Breast epithelium (tissue), 4 donors: ENCODE data around the gene NTRK2. TPM values are rescaled to one million over a fixed set of nuclear protein-coding genes. Genes with fewer than 3 reads are reported as not detected.

Experiments used
- DNase-seq, 2 donors: peaks; one replicate each; pipeline ENCODE4 v3.0.0-alpha.2; 2019; ENCODE audit warnings: low spot score in 2 of 2
- H3K27ac ChIP-seq, 2 donors: fragments of 200-600 bp; sonication (generic) in 1 of 2; one replicate each; pipeline ENCODE4 v1.5.1; 2016 to 2019; ENCODE audit warnings: mild to moderate bottlenecking in 1 of 2
- H3K27me3 ChIP-seq, 2 donors: fragments of 200-600 bp; sonication (generic) in 1 of 2; one replicate each; pipeline versions ENCODE4 v1.5.1 to v1.6.0; 2017 to 2019; ENCODE audit warnings: control low read depth in 1 of 2, mild to moderate bottlenecking in 1 of 2
- H3K36me3 ChIP-seq: fragments of 200-600 bp; one replicate; pipeline ENCODE4 v1.5.1; 2019
- H3K4me1 ChIP-seq, 2 donors: fragments of 200-600 bp; sonication (generic); one replicate each; pipeline ENCODE4 v1.5.1; 2016 to 2019; ENCODE audit warnings: control low read depth in 1 of 2
- H3K4me3 ChIP-seq, 3 donors: fragments of 200-600 bp; sonication (generic); 1 replicate in 2 of 3; 2 replicates in 1 of 3; pipeline ENCODE4 v1.5.1; 2016 to 2019; ENCODE audit warnings: mild to moderate bottlenecking in 3 of 3, moderate library complexity in 2 of 3
- H3K9me3 ChIP-seq, 2 donors: fragments of 200-600 bp; sonication (generic) in 1 of 2; one replicate each; pipeline ENCODE4 v1.5.1; 2016 to 2019; ENCODE audit warnings: control low read depth in 1 of 2
- CTCF ChIP-seq, 3 donors: fragments of 450-650 bp; IDR thresholded peaks; one replicate each; pipeline ENCODE4 v1.5.1; 2016 to 2017; ENCODE audit warnings: antibody characterized with exemption in 3 of 3, mild to moderate bottlenecking in 3 of 3, moderate library complexity in 3 of 3
- POLR2A ChIP-seq: fragments of 450-650 bp; IDR thresholded peaks from one replicate; pipeline ENCODE4 v1.6.1; 2016; ENCODE audit warnings: antibody characterized with exemption, mild to moderate bottlenecking, moderate library complexity
- POLR2AphosphoS5 ChIP-seq, 3 donors: sonication (generic); formaldehyde crosslinking; IDR thresholded peaks; one replicate each; pipeline ENCODE4 v1.6.1; 2017; ENCODE audit warnings: antibody characterized with exemption in 3 of 3
- intact Hi-C: fragments of 100-400 bp; cut with DNase I; formaldehyde crosslinking; loops from one replicate; pipeline ENCODE4 v1.15.1; 2023; ENCODE audit warnings: low total_unique reads
- total RNA-seq, 3 donors: library from RNA; depleted of rRNA; stranded (reverse); fragments of >200 nt; gene quantifications; one replicate each; pipeline ENCODE4 v1.1.0, GENCODE V29; 2016

Gene NTRK2
- total RNA-seq, 3 donors from 2014 or later: 25.9 to 134 (median 112) TPM

- TF ChIP-seq POLR2A (no peak), POLR2AphosphoS5 (IDR thresholded peaks at IDR 0.05) (no peak), CTCF (IDR thresholded peaks at IDR 0.05) (no peak)
- intact Hi-C loops: no loop called here
- H3K27me3 ChIP-seq: no peaks in the 10 kb centered on the region
- no peak overlapping the region for H3K27ac ChIP-seq
- H3K9me3 ChIP-seq: no peaks in the 10 kb centered on the region
- DNase-seq: no peak
- no peaks in the 10 kb centered on the region for H3K36me3 ChIP-seq
- no peaks in the 10 kb centered on the region for H3K4me1 ChIP-seq
- no peak overlapping the region for H3K4me3 ChIP-seq
These were observed 251.6 kb downstream of the NTRK2 start for GRCh38 chr9:84921175-84921574.

GRCh38 chr9:84922051-84922450, 252.5 kb downstream of the NTRK2 start:
- DNase-seq: no peak
- intact Hi-C loops: no loop called here
- H3K4me1 ChIP-seq: no peaks in the 10 kb centered on the region
- H3K9me3 ChIP-seq: no peaks in the 10 kb centered on the region
- TF ChIP-seq POLR2AphosphoS5 (IDR thresholded peaks at IDR 0.05) (no peak), CTCF (IDR thresholded peaks at IDR 0.05) (no peak), POLR2A (no peak)
- no peaks in the 10 kb centered on the region for H3K27me3 ChIP-seq
- H3K27ac ChIP-seq: no peak overlapping the region
- no peaks in the 10 kb centered on the region for H3K36me3 ChIP-seq
- H3K4me3 ChIP-seq: no peak overlapping the region

- intact Hi-C loops: no loop called here
- no peak for TF ChIP-seq POLR2A
- no peak for TF ChIP-seq POLR2AphosphoS5 (IDR thresholded peaks at IDR 0.05)
- no peak for TF ChIP-seq CTCF (IDR thresholded peaks at IDR 0.05)
- no peak for DNase-seq
- Histone ChIP-seq H3K4me1 (no peaks in the 10 kb centered on the region), H3K9me3 (no peaks in the 10 kb centered on the region), H3K4me3 (no peak overlapping the region), H3K27me3 (no peaks in the 10 kb centered on the region), H3K27ac (no peak overlapping the region), H3K36me3 (no peaks in the 10 kb centered on the region)
These were observed 254.7 kb downstream of the NTRK2 start for GRCh38 chr9:84924266-84924665.

GRCh38 chr9:84925225-84925872, 255.8 kb downstream of the NTRK2 start:
- H3K4me3 ChIP-seq: no peak overlapping the region
- intact Hi-C loops: no loop called here
- DNase-seq: no peak

More at GRCh38 chr9:84925225-84925872, 255.8 kb downstream of the NTRK2 start:
- no peaks in the 10 kb centered on the region for H3K27me3 ChIP-seq
- H3K4me1 ChIP-seq: no peaks in the 10 kb centered on the region
- no peak overlapping the region for H3K27ac ChIP-seq
- no peaks in the 10 kb centered on the region for H3K36me3 ChIP-seq
- TF ChIP-seq POLR2AphosphoS5 (IDR thresholded peaks at IDR 0.05) (no peak), POLR2A (no peak), CTCF (IDR thresholded peaks at IDR 0.05) (no peak)
- no peaks in the 10 kb centered on the region for H3K9me3 ChIP-seq
